PC-3 (cell line): ENCODE measurements around the gene PHF13. TPM values are rescaled to one million over a fixed set of nuclear protein-coding genes. Genes with fewer than 3 reads are reported as not detected.

Experiments
- ATAC-seq: fragments of 200-7000 bp; cut with Tn5 transposase; 2 replicates; pipeline ENCODE4 v1.9.1; 2020; ENCODE audit warnings: mild to moderate bottlenecking, moderate library complexity
- BruUV-seq: library from RNA; stranded (reverse); fragments of 400-500 nt; replicated peaks from 2 replicates; lab custom pipeline; 2021; lab: Mats Ljungman, UMichigan
- CTCF ChIA-PET: fragments of 300-600 bp; sonication (Branson Sonifier 250); formaldehyde crosslinking; loops from one replicate; lab custom pipeline; 2022; ENCODE audit warnings: antibody characterized with exemption; lab: Charles Lee
- POLR2A ChIA-PET: fragments of 300-600 bp; sonication (Branson Sonifier 250); formaldehyde crosslinking; loops from one replicate; lab custom pipeline; 2022; ENCODE audit warnings: antibody characterized with exemption; ENCODE audit not compliant: unreplicated experiment; lab: Charles Lee
- DNase-seq: peaks from one replicate; pipeline ENCODE4 v3.0.0-alpha.2; 2015
- H2AFZ ChIP-seq: fragments of 300-600 bp; sonication (generic); 2 replicates; pipeline ENCODE4 v1.6.0; 2016; ENCODE audit warnings: antibody characterized with exemption, low read length
- H3F3A ChIP-seq: fragments of 300-600 bp; sonication (generic); one replicate; pipeline ENCODE4 v1.6.0; 2017; ENCODE audit warnings: antibody characterized with exemption, low read length, control low read depth, mild to moderate bottlenecking; ENCODE audit not compliant: unreplicated experiment
- H3K27ac ChIP-seq: fragments of 300-600 bp; sonication (generic); 2 replicates; pipeline ENCODE4 v1.5.1; 2016; ENCODE audit warnings: mild to moderate bottlenecking, low read length
- H3K27me3 ChIP-seq: fragments of 300-600 bp; sonication (generic); 2 replicates; pipeline ENCODE4 v1.6.1; 2016; ENCODE audit warnings: low read length, mixed read lengths
- H3K36me3 ChIP-seq: fragments of 300-600 bp; sonication (generic); 2 replicates; pipeline ENCODE4 v1.6.1; 2016; ENCODE audit warnings: low read depth, mixed run types, low read length, mixed read lengths
- H3K4me1 ChIP-seq: fragments of 300-600 bp; sonication (generic); 2 replicates; pipeline ENCODE4 v1.5.1; 2016; ENCODE audit warnings: low read length; ENCODE audit not compliant: insufficient read depth
- H3K4me2 ChIP-seq: fragments of 300-600 bp; sonication (generic); 2 replicates; pipeline ENCODE4 v1.6.0; 2016; ENCODE audit warnings: low read length
- H3K4me3 ChIP-seq: fragments of 300-600 bp; sonication (generic); 2 replicates; pipeline ENCODE4 v1.5.1; 2016; ENCODE audit warnings: mild to moderate bottlenecking, low read length, mixed read lengths
- H3K79me2 ChIP-seq: fragments of 300-600 bp; sonication (generic); 2 replicates; pipeline ENCODE4 v1.6.1; 2017; ENCODE audit warnings: low read length, mixed read lengths
- H3K9ac ChIP-seq: fragments of 300-600 bp; sonication (generic); 2 replicates; pipeline ENCODE4 v1.6.0; 2016; ENCODE audit warnings: mild to moderate bottlenecking, low read length
- H3K9me2 ChIP-seq: fragments of 300-600 bp; sonication (generic); replicated peaks from 2 replicates; pipeline ENCODE4 v1.6.1; 2016; ENCODE audit warnings: mixed run types, low read length, mixed read lengths
- H3K9me3 ChIP-seq: fragments of 300-600 bp; sonication (generic); 2 replicates; pipeline ENCODE4 v1.6.1; 2016; ENCODE audit warnings: low read length, mixed read lengths
- H4K20me1 ChIP-seq: fragments of 300-600 bp; sonication (generic); 2 replicates; pipeline ENCODE4 v1.6.1; 2016; ENCODE audit warnings: low read length, mixed read lengths
- CTCF ChIP-seq: fragments of 300-600 bp; sonication (generic); conservative IDR thresholded peaks from 2 replicates; pipeline ENCODE4 v1.5.1; 2017; ENCODE audit warnings: antibody characterized with exemption, low read depth, mild to moderate bottlenecking, low read length
- EZH2 ChIP-seq: fragments of 300-600 bp; sonication (generic); IDR thresholded peaks from one replicate; pipeline ENCODE4 v1.6.1; 2017; ENCODE audit warnings: antibody characterized with exemption, mild to moderate bottlenecking, low read length; ENCODE audit not compliant: unreplicated experiment
- EZH2phosphoT487 ChIP-seq: fragments of 300-600 bp; sonication (generic); IDR thresholded peaks from 2 replicates; pipeline ENCODE4 v1.6.1; 2018; ENCODE audit warnings: mild to moderate bottlenecking, antibody characterized with exemption, low read length, borderline replicate concordance
- intact Hi-C: fragments of 100-400 bp; cut with micrococcal nuclease; formaldehyde crosslinking; loops from 2 replicates; pipeline ENCODE4 v1.9.0; 2023
- total RNA-seq: library from RNA; depleted of rRNA; stranded (reverse); fragments of >200 nt; gene quantifications from 2 replicates; pipeline ENCODE4 v1.2.3, GENCODE V29; 2014

The PHF13 gene
- total RNA-seq, 1 experiment from 2014 or later: 13.2 TPM

GRCh38 chr1:6603915-6604558 lies 9.5 kb upstream of the PHF13 start:
- POLR2A ChIA-PET: interaction anchor here (0.6 to 0.7 kb wide), 4 partner anchors 21 to 112 kb away, joined by 3 to 7 read pairs (median 3); partner anchors contain the start of genes THAP3 and ZBTB48
- intact Hi-C loops: no loop called here
- Histone ChIP-seq H3K4me3 (peak overlapping the region; percentile 86), H4K20me1 (peaks cover 17% of the 10 kb centered on the region), H3K79me2 (peaks cover 36% of the 10 kb centered on the region), H3K27ac (no peak overlapping the region; the same call in 1 of the 2 replicates), H2AFZ (peak overlapping the region; percentile 98), H3K9me3 (no peaks in the 10 kb centered on the region), H3K4me2 (peak overlapping the region; percentile 98), H3K9me2 (no peaks in the 10 kb centered on the region), H3K4me1 (peaks cover 26% of the 10 kb centered on the region), H3F3A (no peaks in the 10 kb centered on the region), H3K27me3 (no peaks in the 10 kb centered on the region), H3K36me3 (peaks cover under 1% of the 10 kb centered on the region; the same call in 1 of the 2 replicates), H3K9ac (peak overlapping the region; percentile 81; the same call in 1 of the 2 replicates)
- CTCF ChIA-PET: no interaction called here
- TF ChIP-seq EZH2phosphoT487 (no peak), EZH2 (no peak), CTCF (no peak)
- peak; percentile 38 for DNase-seq
- BruUV-seq: no TSS peak
- no peak for ATAC-seq

- POLR2A ChIA-PET: no interaction called here
Observed at GRCh38 chr1:6612641-6613360, 730 bp upstream of the PHF13 start.

More at GRCh38 chr1:6612641-6613360, 730 bp upstream of the PHF13 start:
- Histone ChIP-seq H4K20me1 (no peaks in the 10 kb centered on the region), H3K27ac (peak overlapping the region; percentile 81), H3K4me2 (peak overlapping the region; percentile 94), H3K27me3 (no peaks in the 10 kb centered on the region), H3K79me2 (peaks cover 40% of the 10 kb centered on the region), H3F3A (peaks cover 7% of the 10 kb centered on the region), H3K4me3 (peak overlapping the region; percentile 82), H2AFZ (peak overlapping the region; percentile 90), H3K4me1 (peaks cover 16% of the 10 kb centered on the region), H3K9me3 (no peaks in the 10 kb centered on the region), H3K9me2 (no peaks in the 10 kb centered on the region), H3K9ac (peak overlapping the region; percentile 78), H3K36me3 (peaks cover 3% of the 10 kb centered on the region; the same call in 1 of the 2 replicates)
- intact Hi-C loops: loop anchor here (1.0 to 2.0 kb wide), 3 partner anchors 12 to 172 kb away; partner anchors contain the start of genes CAMTA1 and THAP3
- no peak for TF ChIP-seq EZH2phosphoT487
- no peak for TF ChIP-seq EZH2
- no peak for TF ChIP-seq CTCF
- ATAC-seq (peak; percentile 51), DNase-seq (peak; percentile 94)
- CTCF ChIA-PET: no interaction called here
- no TSS peak for BruUV-seq
